HG03064 (cell line): Measurements from ENCODE around the gene TSPEAR.

Experiments used
- ATAC-seq: cut with Tn5 transposase; IDR thresholded peaks from one replicate; pipeline ENCODE4 v1.9.1; 2021; ENCODE audit warnings: low read depth; ENCODE audit not compliant: unreplicated experiment

TSPEAR gene

DNA sequence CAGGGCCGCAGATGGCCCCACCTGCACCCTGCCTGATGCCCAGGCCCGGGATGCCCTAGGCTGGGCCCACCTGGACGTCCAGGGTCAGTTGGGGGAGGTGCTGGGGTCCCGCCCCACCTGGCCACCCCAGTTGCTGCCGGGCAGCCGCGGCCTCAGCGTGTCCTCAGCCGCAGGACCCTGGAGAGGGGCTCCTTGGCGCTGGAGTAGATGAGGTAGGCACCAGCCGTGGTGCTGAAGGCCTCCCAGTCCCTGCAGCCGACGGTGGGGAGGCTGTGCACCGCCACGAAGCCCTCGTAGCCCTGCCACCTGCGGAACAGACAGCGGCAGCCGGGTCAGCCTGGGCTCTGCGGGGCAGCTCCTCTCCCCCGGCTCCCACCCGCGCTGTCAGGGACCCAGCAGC, 211.7 kb downstream of the TSPEAR start:
- ATAC-seq = no peak

DNA sequence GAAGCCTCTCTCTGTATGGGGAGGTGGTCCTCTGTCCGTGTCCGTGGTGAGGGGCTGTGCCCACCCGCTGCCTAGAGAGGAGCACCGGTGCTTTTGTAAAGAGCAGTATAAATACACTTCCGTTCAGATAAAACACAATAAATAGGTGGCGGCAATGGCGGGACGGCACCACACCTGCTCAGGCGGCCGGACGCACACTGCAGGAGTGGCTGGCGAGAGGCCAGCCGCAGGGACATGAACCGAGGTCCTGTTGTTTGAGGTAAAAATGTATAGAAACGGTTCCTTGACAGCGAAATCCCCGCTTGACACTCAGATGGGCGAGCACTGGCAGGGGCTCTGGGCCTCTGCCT, 212.2 kb downstream of the TSPEAR start:
- ATAC-seq = no peak

DNA sequence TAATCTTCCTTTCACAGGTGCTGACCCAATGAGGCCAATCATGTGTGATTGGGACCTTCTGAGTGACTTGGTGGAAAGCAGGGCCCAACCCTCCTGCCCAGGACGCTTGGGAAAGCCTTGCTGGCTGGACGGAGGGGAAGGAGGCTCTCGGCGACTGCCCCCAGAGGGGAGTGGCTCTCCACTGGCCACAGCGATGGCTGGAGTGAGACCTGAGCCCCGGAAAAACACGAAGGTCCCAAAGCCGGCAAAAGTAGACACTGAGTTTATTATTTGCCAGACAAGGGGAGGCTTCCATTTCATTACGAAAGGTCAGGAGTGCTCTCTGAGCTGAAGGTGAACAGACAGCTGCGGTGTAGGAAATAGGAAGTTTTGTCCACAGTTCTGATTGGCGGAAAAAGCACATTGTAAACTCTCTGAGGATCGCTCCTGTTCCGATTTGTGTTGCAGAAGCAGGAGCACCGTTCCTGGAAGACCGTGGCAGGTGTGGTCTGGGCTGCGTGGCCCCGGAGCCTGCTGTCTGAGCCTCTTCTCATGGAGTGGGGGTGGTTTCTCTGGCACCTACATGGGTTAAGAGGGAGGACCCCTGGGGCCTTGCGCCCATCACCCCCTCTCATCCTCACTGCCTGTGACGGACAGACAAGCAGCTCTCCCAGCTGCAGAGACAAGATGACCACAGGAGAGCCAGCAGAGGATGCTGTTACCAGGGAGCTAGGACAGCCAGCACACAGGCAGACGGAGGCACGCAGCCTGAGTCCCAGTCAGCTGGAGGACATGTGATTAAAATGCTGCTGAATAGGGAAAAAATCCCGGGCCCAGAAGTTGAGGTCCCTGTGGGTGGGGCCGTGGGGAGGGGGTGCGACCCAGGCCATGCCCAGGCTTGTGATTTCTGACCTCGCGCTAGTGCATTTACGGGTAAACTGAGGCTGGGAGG, 212.8 kb downstream of the TSPEAR start:
- ATAC-seq = no peak

DNA sequence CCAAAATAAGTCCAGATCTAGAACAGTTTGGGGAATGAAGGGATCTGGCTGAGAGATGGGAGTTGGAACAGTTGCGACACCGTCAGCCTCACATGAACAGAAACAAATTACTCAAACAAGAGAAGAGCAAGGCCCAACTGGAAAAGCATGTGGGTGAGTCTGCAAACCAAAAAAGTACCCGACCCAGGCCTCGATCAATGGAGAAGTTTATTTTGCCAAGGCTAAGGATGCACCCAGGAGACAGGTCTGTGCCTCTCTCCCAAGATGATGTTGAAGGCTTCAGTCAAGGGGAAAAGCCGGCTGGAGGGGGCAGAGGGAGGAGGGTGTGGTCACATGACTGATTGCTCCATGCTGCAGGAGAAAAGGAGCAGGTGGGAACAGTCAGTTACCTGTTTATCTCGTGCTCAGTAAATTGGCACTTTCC, 213.7 kb downstream of the TSPEAR start:
- ATAC-seq = no peak

DNA sequence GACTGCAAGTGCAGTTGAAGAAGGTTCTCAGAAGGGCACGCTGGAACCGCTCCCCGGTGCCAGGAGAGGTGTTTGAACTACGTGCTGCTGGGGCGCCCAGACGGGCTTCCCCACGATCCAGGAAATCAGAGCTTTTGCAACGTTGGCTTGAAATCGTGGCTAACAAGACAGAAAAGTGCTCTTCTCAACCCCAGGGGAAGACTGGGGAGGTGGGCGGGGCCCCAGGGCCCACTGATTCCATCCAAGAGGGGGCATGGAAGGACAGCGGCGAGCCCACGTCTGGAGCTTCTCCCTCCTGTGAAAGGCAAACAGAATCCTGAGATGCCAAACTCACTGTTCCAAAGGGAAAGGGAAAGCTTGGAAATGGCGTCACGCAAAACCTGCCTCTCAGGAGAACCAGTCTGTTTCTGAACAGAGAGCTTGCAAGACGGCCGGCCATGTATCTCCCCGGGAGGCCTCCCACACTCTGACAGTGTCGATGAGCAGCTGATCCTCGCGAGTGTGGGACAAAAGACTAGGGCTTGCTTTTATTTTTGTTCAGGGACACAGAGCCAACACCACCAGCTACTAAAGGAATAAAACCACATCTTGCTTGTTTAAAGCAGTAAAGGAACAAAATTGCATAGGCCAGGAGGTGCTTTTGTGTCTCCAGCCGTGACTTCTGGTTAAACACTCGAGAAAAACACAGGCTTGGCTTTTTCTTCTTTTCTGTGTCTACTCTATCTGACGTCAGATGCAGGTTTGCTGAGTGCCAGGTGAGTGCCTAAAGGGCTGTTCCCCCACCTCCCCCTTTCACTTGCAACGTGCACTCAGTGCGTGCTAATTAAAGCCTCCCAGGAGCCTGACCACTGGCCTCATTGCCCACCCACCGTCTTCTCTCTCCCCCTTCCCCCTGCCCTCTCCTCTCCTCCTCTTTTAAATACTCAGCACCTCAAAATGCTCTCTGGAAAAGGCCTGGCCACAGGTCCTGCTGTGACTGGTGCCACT, 214.5 kb downstream of the TSPEAR start:
- ATAC-seq = no peak

DNA sequence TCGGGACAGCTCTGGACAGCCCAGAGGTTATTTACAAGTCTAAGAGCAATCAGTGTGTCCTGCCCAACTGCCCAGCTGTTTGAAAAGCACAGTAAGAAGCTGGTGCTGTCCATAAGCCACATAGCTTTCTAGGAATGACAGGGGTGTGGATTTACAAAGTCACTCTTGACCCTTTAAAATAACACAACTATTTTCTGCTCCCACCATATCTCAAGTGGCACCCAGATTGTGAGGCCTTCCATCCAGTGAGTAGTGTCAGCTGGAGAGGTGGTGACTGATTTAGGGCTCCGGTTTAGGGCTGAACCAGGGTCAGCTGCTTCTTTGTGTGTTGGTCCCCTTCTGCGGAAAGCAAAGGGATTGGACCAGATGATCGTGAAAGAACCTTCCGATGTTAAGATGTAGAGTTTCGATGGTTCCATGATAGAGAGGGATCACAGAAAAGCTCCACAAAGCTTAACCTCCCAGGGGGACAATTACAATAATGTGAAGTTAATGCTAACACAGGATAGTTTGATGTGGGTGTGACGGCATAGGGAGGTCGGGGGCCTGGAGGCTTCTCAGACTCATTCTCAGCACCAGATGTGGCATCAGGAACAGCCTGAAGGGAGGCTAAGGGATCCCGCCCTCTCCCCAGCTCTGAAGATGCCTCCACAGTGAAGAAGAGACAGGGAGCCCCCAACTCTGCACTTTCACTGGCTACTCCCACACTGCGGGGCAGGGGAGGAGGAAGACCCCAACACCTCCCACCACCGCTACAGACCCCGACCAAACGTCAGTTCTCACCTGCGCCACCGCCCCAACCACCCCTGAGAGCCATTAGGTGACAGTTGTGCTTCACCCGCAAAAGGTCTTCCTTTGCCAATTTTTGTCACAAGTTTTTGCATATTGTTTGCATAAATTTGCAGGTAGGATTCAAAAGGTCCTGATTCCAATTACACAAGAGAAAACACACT, 215.5 kb downstream of the TSPEAR start:
- no peak for ATAC-seq

DNA sequence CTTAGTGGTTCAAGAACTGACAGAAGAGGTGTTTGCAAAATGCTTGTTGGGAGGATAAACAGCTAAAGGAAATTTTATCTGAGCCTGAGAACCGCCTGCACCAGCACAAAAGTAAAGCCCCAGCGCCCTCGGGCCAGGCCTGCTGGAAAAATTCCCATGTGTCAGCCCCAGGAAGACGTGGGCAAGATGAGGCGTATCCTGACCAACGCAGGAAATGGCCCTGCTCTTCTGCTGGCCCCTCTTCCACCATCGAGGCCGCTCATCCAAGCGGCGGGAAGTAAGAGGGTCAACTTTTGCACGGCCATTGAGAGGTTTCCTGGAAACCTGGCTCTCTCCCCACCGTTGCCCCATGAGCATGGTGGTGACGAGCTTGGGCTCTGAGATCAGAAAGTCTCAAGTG, 216.4 kb downstream of the TSPEAR start:
- no peak for ATAC-seq

DNA sequence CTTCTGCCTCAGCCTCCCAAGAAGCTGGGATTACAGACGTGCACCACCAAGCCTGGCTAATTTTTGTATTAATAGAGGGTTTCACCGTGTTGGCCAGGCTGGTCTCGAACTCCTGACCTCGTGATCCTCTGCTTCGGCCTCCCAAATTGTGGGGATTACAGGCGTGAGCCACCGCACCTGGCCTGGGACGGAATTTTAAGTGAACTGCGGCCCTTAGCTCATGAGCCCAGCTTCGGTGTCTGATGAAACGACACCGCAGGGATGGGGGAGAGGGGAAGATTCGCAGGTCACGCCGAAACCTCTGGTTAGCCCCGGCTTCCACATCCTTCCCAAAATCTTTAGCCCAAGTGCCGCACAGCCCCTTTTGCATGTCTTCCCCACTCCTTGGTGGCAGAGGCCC, 217.0 kb downstream of the TSPEAR start:
- no peak for ATAC-seq

DNA sequence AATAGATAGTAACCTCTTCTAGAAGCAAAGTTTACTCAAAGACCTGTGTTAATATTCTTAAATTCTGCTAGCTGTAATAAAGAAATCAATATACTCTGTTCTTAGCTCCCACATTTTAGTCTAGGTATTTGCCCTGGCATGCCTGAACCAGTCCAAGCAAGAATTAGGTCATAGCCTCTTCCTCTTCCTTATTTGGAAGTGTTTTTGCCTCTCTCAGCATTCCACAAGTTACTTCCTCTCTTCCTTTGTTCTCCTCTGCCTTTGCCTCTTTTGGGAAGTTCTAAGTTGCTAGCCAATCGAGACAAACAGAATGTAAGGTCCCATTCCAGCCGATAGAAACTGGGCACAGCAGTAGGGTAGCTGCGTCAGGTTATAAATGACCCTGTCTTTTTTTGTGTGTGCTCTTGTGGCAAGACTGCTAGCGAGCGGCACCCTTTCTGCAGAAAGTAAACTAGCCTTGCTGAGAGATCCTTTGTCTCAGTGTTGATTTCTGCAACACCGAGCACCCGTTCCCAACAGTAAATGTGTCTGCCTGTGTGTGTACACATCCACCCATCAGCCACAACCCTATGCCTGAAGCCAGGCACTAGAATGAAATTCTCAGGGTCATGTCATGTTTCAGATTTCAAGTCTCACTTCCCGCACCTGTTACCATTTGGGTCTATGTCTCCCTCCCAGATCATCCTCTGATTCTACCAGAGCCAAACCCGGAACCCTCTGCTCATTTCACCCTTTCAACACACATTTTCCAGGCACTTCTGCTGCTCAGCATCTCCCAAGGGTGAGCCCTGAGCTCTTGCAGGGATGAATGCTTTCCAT, 218.6 kb downstream of the TSPEAR start:
- no peak for ATAC-seq

DNA sequence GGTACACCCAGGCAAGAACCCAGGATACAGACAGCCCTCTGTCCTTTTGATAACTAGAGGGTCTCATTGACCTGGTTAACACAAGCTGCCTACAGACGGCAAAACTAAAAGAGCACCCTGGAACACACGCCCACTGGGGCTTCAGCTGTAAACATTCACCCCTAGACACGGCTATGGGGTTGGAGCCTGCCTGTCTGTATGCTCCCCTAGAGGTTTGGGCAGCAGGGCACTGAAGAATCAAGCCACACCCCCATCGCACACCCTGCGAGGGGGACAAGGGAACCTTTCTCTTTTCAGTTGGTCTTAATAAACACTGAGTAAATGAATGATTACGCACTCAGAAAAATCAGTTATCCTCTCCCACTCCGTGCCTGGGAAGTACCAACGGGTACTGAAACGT, 220.6 kb downstream of the TSPEAR start:
- ATAC-seq = no peak

DNA sequence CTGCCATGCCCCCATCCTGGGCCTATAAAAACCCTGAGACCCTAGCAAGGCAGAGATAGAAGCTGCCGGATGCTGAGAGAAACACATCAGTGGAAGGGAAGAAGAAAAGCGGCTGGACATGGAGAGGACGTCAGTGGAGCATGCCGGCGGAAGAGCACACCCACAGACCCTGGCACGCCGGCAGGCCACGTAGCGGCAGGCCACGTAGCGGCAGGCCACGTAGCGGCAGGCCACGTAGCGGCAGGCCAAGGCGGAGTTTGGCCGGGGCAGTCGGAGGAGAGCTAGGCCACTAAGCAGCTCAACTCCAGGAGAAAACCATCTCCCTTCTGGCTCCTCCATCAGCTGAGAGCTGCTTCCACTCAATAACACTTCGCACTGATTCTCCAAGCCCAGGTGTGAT, 221.0 kb downstream of the TSPEAR start:
- no peak for ATAC-seq

DNA sequence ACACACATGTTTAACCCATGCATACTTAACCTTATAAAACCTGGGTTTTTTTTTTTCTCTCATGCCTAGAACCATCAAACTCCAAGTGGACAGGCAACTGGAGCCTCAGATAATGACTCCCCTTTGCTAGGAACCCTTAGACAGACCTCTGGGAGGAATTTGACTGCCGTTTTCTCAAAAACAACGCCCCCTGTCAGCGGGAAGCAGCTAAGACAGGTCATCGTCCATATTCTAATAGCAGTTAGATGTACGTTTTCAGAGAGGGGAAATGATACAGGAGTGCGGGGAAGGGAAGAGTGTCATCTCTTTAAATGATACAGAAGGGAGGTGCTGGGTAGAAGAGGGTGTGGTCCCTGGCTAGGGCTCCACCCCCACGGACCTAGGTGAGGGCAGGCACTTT, 221.4 kb downstream of the TSPEAR start:
- ATAC-seq = no peak

DNA sequence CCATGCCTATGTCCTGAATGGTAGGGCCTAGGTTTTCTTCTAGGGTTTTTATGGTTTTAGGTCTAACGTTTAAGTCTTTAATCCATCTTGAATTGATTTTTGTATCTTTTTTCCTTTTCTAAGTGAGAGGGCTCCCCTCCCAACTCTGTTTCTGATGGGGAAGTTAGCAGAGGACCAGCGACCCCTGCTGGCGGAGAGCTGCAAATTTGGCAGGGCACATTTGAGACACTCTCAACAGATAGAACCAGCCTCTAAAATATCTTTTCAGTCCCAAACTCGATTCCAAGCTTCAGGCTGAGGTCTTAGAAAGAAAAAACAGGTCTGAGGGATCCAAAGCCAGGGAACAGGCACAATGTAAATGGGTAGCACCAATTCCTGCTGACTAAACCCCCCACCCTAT, 223.5 kb downstream of the TSPEAR start:
- no peak for ATAC-seq

DNA sequence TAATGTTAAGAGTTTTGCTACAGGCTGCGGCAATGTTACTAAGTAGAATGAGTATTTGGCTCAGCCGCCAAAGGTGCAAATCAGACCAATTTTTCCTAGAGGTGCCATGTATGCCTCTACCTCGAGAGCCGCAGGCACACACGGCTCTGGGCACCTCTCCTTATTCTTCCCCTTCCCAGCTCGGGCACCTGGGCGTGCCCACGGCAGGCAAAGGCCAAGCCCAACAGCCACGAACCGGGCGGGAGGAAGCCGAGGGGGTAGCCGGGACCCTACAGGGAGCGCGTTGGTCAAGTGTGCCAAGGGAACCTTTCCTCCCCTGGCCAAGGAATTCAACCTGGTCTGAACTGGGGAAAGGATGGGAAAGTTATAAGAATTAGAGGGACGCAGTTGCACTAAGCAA, 225.1 kb downstream of the TSPEAR start:
- no peak for ATAC-seq

DNA sequence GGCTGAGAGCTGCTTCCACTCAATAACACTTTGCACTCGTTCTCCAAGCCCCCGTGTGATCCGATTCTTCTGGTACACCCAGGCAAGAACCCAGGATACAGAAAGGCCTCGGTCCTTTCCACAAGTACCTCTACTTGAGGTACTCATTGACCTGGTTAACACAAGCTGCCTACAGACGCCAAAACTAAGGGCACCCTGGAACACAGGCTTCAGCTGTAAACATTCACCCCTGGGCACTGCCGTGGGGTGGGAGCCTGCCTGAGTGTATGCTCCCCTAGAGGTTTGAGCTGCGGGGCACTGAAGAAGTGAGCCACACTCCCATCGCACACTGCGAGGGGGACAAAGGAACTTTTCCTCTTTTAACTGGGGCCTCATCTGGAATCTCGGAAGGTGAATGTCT, 225.6 kb downstream of the TSPEAR start:
- no peak for ATAC-seq

DNA sequence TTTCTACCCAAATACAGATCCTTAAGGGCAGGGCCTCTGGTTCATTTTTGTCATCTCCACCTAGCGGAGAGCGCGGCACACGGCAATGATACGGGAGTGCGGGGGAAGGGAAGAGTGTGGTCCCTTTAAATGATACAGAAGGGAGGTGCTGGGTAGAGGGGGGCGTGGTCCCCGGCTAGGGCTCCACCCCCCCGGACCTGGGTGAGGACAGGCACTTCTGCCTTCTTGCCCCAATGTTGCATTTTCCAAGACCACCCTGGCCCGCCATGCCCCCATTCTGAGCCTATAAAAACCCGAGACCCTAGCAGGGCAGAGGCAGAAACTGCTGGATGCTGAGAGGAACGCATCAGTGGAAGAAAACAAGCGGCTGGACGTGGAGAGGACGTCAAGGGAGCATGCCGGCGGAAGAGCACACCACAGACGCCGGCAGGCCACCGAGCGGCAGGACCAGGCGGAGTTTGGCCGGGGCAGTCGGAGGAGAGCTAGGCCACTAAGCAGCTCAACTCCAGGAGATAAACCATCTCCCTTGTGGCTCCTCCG, 226.0 kb downstream of the TSPEAR start:
- no peak for ATAC-seq

DNA sequence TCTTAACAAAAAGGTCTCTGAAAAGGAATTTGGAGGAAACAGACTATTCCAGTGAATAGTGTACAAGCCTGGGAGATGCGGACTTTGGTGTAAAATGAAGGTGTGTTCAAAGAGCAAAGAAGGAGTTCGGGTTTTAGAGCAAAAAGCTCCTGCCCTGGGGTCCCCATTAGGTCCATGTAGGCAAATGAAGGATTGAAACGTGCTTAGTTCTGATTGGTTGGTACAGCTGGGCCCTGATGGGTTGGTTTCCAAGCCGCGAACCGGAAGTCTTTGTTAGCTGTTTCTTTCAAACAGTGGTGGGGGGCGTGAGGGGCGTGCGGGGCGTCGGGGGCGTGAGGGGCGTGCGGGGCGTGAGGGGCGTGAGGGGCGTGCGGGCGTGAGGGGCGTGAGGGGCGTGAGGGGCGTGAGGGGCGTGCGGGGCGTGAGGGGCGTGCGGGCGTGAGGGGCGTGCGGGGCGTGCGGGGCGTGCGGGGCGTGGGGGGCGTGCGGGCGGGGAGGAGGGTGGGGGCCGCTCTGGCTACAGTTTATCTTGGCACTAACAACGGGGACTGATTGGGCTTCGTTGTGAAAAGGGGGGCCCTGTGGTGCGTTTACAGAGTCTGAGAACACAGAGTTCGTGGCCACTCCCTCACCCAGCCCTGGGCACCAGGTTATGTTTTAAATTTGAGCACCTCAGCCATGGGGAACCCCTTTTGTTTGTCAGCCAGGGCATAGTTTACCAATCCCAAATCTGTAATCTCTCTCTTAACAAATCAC, 226.7 kb downstream of the TSPEAR start:
- no peak for ATAC-seq
